ENCODE results near the gene ZNF575. TPM values are rescaled to one million over a fixed set of nuclear protein-coding genes. Genes with fewer than 3 reads are reported as not detected.

The ZNF575 gene
- total and polyA plus RNA-seq, 2 donors from 2014 or later: 2.8 to 3.1 TPM

DNA sequence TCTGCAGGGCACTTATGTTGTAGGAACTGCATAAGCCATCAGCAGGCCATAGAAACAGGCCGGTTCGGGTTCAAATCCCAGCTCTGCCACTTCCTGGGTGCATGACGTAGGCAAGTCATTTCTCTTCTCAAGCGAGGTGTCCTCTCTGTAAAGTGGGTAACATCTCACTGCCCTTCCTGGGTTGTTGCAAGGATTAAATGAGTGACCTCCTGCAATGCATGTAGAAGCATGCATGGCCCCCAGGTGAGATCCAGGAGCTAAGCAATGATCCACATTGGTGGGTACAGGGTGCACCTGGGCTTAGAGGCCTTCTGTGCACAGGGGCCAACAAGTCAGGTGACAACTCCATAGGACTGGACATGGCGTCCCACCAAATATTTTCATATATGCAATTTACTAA lies 42.2 kb upstream of the ZNF575 start:
- TF ChIP-seq, protein P1, sequence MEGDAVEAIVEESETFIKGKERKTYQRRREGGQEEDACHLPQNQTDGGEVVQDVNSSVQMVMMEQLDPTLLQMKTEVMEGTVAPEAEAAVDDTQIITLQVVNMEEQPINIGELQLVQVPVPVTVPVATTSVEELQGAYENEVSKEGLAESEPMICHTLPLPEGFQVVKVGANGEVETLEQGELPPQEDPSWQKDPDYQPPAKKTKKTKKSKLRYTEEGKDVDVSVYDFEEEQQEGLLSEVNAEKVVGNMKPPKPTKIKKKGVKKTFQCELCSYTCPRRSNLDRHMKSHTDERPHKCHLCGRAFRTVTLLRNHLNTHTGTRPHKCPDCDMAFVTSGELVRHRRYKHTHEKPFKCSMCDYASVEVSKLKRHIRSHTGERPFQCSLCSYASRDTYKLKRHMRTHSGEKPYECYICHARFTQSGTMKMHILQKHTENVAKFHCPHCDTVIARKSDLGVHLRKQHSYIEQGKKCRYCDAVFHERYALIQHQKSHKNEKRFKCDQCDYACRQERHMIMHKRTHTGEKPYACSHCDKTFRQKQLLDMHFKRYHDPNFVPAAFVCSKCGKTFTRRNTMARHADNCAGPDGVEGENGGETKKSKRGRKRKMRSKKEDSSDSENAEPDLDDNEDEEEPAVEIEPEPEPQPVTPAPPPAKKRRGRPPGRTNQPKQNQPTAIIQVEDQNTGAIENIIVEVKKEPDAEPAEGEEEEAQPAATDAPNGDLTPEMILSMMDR (IDR thresholded peaks at IDR 0.05; ENCODE audit: borderline replicate concordance, extremely low read depth, insufficient read depth): no peak
- Histone ChIP-seq H3K27me3 (ENCODE audit: control insufficient read depth, insufficient read depth, low read length) (no peaks in the 10 kb centered on the region), H3K9ac (ENCODE audit: low read length in 3 of 3) (no peak overlapping the region)

DNA sequence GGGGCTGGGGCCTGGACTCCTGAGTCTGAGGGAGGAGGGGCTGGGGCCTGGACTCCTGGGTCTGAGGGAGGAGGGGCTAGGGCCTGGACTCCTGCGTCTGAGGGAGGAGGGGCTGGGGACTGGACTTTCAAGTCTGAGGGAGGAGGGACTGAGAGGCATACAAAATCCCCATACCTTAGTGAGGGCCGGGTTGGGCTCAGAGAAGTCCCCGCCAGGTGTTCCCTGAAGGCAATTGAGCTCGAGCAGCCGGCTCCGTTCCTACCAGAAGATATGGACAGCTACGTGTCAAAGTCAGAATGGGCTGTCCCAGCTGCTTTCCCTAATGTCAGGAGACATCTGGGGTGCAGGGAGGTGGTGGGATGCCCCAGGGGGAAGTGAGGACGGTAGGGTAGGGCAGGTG lies 37.9 kb upstream of the ZNF575 start:
- Histone ChIP-seq H3K4me3 (ENCODE audit: low read length in 3 of 3) (no peak overlapping the region), H3K36me3 (ENCODE audit: control insufficient read depth in 2 of 3, insufficient read depth in 3 of 3, low read length in 3 of 3) (peaks cover 0 to 9% (median 3%) of the 10 kb centered on the region in 3 donors), H3K9me3 (ENCODE audit: control insufficient read depth in 2 of 3, insufficient read depth in 1 of 3, low read length in 3 of 3) (no peaks in the 10 kb centered on the region), H3K4me1 (ENCODE audit: control insufficient read depth in 2 of 3, insufficient read depth in 2 of 3, low read depth in 1 of 3, low read length in 3 of 3) (peaks cover 0 to 3% (median 0%) of the 10 kb centered on the region in 3 donors), H3K27me3 (ENCODE audit: control insufficient read depth, insufficient read depth, low read length) (no peaks in the 10 kb centered on the region), H3K9ac (ENCODE audit: low read length in 3 of 3) (no peak overlapping the region), H3K27ac (ENCODE audit: low read depth in 2 of 2, low read length in 2 of 2) (no peak overlapping the region)
- DNase-seq (no peak), FAIRE-seq (no peak)
- intact Hi-C loops (cut with DNase I): no loop called here
- TF ChIP-seq, protein P1 (IDR thresholded peaks at IDR 0.05; ENCODE audit: borderline replicate concordance, extremely low read depth, insufficient read depth): no peak

More for the DNA sequence above, 42.2 kb upstream of the ZNF575 start:
- H3K36me3 ChIP-seq (ENCODE audit: control insufficient read depth in 2 of 3, insufficient read depth in 3 of 3, low read length in 3 of 3): peaks cover 0 to 9% (median 0%) of the 10 kb centered on the region in 3 donors
- no peaks in the 10 kb centered on the region for H3K9me3 ChIP-seq (ENCODE audit: control insufficient read depth in 2 of 3, insufficient read depth in 1 of 3, low read length in 3 of 3)
- FAIRE-seq (no peak), DNase-seq (peak in 1 of 5 donors; percentile 7)
- H3K27ac ChIP-seq (ENCODE audit: low read depth in 2 of 2, low read length in 2 of 2): no peak overlapping the region
- no peaks in the 10 kb centered on the region for H3K4me1 ChIP-seq (ENCODE audit: control insufficient read depth in 2 of 3, insufficient read depth in 2 of 3, low read depth in 1 of 3, low read length in 3 of 3)
- no peak overlapping the region for H3K4me3 ChIP-seq (ENCODE audit: low read length in 3 of 3)
- intact Hi-C loops (cut with DNase I): no loop called here

DNA sequence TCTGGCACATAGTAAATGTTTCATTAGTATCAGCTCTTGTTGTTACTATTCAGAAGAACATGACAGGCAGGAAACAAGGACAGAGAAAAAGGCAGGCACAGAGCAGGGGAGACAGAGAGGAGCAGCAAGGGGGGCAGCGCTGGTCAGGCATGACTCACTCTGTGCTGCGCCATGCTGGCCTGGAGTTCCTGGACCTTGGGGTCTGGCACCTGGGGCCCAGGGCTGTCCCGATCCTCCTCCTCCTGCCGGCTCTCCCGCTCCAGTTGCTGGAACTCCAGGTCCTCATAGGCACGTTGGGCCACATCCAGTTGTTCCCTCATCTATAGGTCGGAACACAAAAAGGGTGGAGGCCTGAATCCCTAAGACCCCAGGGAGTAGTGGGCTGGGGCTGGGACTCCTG lies 36.0 kb upstream of the ZNF575 start:
- intact Hi-C loops (cut with DNase I): no loop called here
- TF ChIP-seq, protein P1 (IDR thresholded peaks at IDR 0.05; ENCODE audit: borderline replicate concordance, extremely low read depth, insufficient read depth): no peak
- no peak for FAIRE-seq

More for the DNA sequence above, 36.0 kb upstream of the ZNF575 start:
- Histone ChIP-seq H3K27ac (ENCODE audit: low read depth in 2 of 2, low read length in 2 of 2) (no peak overlapping the region), H3K9me3 (ENCODE audit: control insufficient read depth in 2 of 3, insufficient read depth in 1 of 3, low read length in 3 of 3) (no peaks in the 10 kb centered on the region), H3K4me1 (ENCODE audit: control insufficient read depth in 2 of 3, insufficient read depth in 2 of 3, low read depth in 1 of 3, low read length in 3 of 3) (peaks cover 0 to 5% (median 0%) of the 10 kb centered on the region in 3 donors), H3K9ac (ENCODE audit: low read length in 3 of 3) (no peak overlapping the region), H3K27me3 (ENCODE audit: control insufficient read depth, insufficient read depth, low read length) (no peaks in the 10 kb centered on the region), H3K4me3 (ENCODE audit: low read length in 3 of 3) (no peak overlapping the region), H3K36me3 (ENCODE audit: control insufficient read depth in 2 of 3, insufficient read depth in 3 of 3, low read length in 3 of 3) (peaks cover 0 to 9% (median 3%) of the 10 kb centered on the region in 3 donors)
- DNase-seq: no peak
